Gastrocnemius medialis (tissue), 4 donors: ENCODE data around the gene BARX2. TPM values are rescaled to one million over a fixed set of nuclear protein-coding genes. Genes with fewer than 3 reads are reported as not detected.

Experiments used
- ATAC-seq, 2 donors: fragments of 150-250 bp; one replicate each; pipeline ENCODE4 v1.9.1; 2016
- DNase-seq, 2 donors: peaks; one replicate each; pipeline ENCODE4 v3.0.0-alpha.2; 2019
- H3K27ac ChIP-seq, 4 donors: fragments of 200-600 bp; sonication (generic); 1 replicate in 1 of 4; 2 replicates in 3 of 4; pipeline ENCODE4 v1.5.1; 2016 to 2018; ENCODE audit warnings: mild to moderate bottlenecking in 2 of 4, moderate library complexity in 1 of 4
- H3K27me3 ChIP-seq, 3 donors: fragments of 200-600 bp; sonication (generic) in 2 of 3; 1 replicate in 1 of 3; 2 replicates in 2 of 3; pipeline versions ENCODE4 v1.5.1 to v1.6.0; 2016 to 2019; ENCODE audit warnings: mild to moderate bottlenecking in 1 of 3, moderate library complexity in 1 of 3
- H3K36me3 ChIP-seq, 2 donors: fragments of 200-600 bp; sonication (generic) in 1 of 2; one replicate each; pipeline ENCODE4 v1.5.1; 2017 to 2018
- H3K4me1 ChIP-seq, 2 donors: fragments of 200-600 bp; sonication (generic) in 1 of 2; one replicate each; pipeline ENCODE4 v1.5.1; 2016 to 2017; ENCODE audit warnings: mild to moderate bottlenecking in 2 of 2
- H3K4me3 ChIP-seq, 4 donors: fragments of 200-600 bp; sonication (generic) in 3 of 4; 1 replicate in 1 of 4; 2 replicates in 3 of 4; pipeline ENCODE4 v1.5.1; 2016 to 2019; ENCODE audit warnings: mild to moderate bottlenecking in 2 of 4
- H3K9me3 ChIP-seq, 3 donors: fragments of 200-600 bp; sonication (generic) in 2 of 3; 1 replicate in 1 of 3; 2 replicates in 2 of 3; pipeline ENCODE4 v1.5.1; 2016 to 2019
- CTCF ChIP-seq, 5 experiments: fragments of 450-650 bp in 3 of 5; fragments of 200-600 bp in 2 of 5; sonication (generic) in 2 of 5; IDR thresholded peaks in 4 of 5; conservative IDR thresholded peaks in 1 of 5; 1 replicate in 4 of 5; 2 replicates in 1 of 5; pipeline ENCODE4 v1.5.1; 2016 to 2019; ENCODE audit warnings: antibody characterized with exemption in 5 of 5, mild to moderate bottlenecking in 3 of 5, moderate library complexity in 3 of 5
- POLR2A ChIP-seq, 2 donors: fragments of 450-650 bp; IDR thresholded peaks; one replicate each; pipeline ENCODE4 v1.6.1; 2017; ENCODE audit warnings: antibody characterized with exemption in 2 of 2, mild to moderate bottlenecking in 2 of 2, moderate library complexity in 2 of 2
- in situ Hi-C, 4 donors: fragments of 200-750 bp; cut with MboI; loops; one replicate each; pipeline versions ENCODE4 v1.15.0 to v1.8.0; 2017; ENCODE audit warnings: low sequenced_read_pairs in 4 of 4
- intact Hi-C: fragments of 100-400 bp; cut with DNase I; formaldehyde crosslinking; loops from one replicate; pipeline ENCODE4 v1.15.1; 2023; ENCODE audit warnings: low total_unique reads
- total RNA-seq, 4 donors: library from RNA; depleted of rRNA; stranded (reverse); fragments of >200 nt; gene quantifications; one replicate each; pipeline versions ENCODE4 v1.1.0 to v1.2.3, GENCODE V29; 2016

The BARX2 gene
- total RNA-seq, 4 donors from 2014 or later: 1.2 to 4.4 TPM; not detected in 2

- ATAC-seq: no peak
These were observed 69.6 kb downstream of the BARX2 start for GRCh38 chr11:129445226-129445625.

GRCh38 chr11:129446572-129446971, 70.9 kb downstream of the BARX2 start:
- in situ Hi-C loops: no loop called here
- Histone ChIP-seq H3K36me3 (no peaks in the 10 kb centered on the region), H3K9me3 (no peaks in the 10 kb centered on the region), H3K27ac (no peak overlapping the region), H3K4me3 (no peak overlapping the region), H3K4me1 (no peaks in the 10 kb centered on the region), H3K27me3 (no peaks in the 10 kb centered on the region)
- TF ChIP-seq POLR2A (IDR thresholded peaks at IDR 0.05) (no peak), CTCF (IDR thresholded peaks at IDR 0.05 in 4 of 5, conservative IDR thresholded peaks at IDR 0.05 in 1 of 5) (no peak)
- DNase-seq (no peak), ATAC-seq (no peak)
- intact Hi-C loops: no loop called here

More at GRCh38 chr11:129445226-129445625, 69.6 kb downstream of the BARX2 start:
- Histone ChIP-seq H3K27ac (no peak overlapping the region), H3K4me3 (no peak overlapping the region), H3K9me3 (no peaks in the 10 kb centered on the region), H3K27me3 (no peaks in the 10 kb centered on the region), H3K36me3 (no peaks in the 10 kb centered on the region), H3K4me1 (no peaks in the 10 kb centered on the region)
- intact Hi-C loops: no loop called here
- in situ Hi-C loops: no loop called here
- TF ChIP-seq POLR2A (IDR thresholded peaks at IDR 0.05) (no peak), CTCF (IDR thresholded peaks at IDR 0.05 in 4 of 5, conservative IDR thresholded peaks at IDR 0.05 in 1 of 5) (no peak)
- no peak for DNase-seq

- H3K4me3 ChIP-seq: no peak overlapping the region
- no peaks in the 10 kb centered on the region for H3K36me3 ChIP-seq
- no peaks in the 10 kb centered on the region for H3K4me1 ChIP-seq
- TF ChIP-seq CTCF (IDR thresholded peaks at IDR 0.05 in 4 of 5, conservative IDR thresholded peaks at IDR 0.05 in 1 of 5) (no peak), POLR2A (IDR thresholded peaks at IDR 0.05) (no peak)
- no peaks in the 10 kb centered on the region for H3K27me3 ChIP-seq
- no peak overlapping the region for H3K27ac ChIP-seq
- DNase-seq: no peak
- in situ Hi-C loops: no loop called here
- no peaks in the 10 kb centered on the region for H3K9me3 ChIP-seq
- no peak for ATAC-seq
- intact Hi-C loops: no loop called here
These were observed 72.1 kb downstream of the BARX2 start for GRCh38 chr11:129447654-129448239.

- ATAC-seq (no peak), DNase-seq (no peak)
- Histone ChIP-seq H3K27ac (no peak overlapping the region), H3K4me3 (no peak overlapping the region), H3K36me3 (no peaks in the 10 kb centered on the region), H3K27me3 (no peaks in the 10 kb centered on the region), H3K4me1 (no peaks in the 10 kb centered on the region), H3K9me3 (no peaks in the 10 kb centered on the region)
- in situ Hi-C loops: no loop called here
- intact Hi-C loops: no loop called here
- TF ChIP-seq CTCF (IDR thresholded peaks at IDR 0.05 in 4 of 5, conservative IDR thresholded peaks at IDR 0.05 in 1 of 5): no peak
- no peak for TF ChIP-seq POLR2A (IDR thresholded peaks at IDR 0.05)
These were observed 75.9 kb downstream of the BARX2 start for GRCh38 chr11:129451524-129451923.

GRCh38 chr11:129453293-129453721, 77.7 kb downstream of the BARX2 start:
- intact Hi-C loops: no loop called here
- H3K27ac ChIP-seq: no peak overlapping the region
- in situ Hi-C loops: no loop called here
- no peaks in the 10 kb centered on the region for H3K4me1 ChIP-seq
- H3K36me3 ChIP-seq: no peaks in the 10 kb centered on the region
- TF ChIP-seq CTCF (IDR thresholded peaks at IDR 0.05 in 4 of 5, conservative IDR thresholded peaks at IDR 0.05 in 1 of 5): no peak
- no peak for TF ChIP-seq POLR2A (IDR thresholded peaks at IDR 0.05)
- no peak overlapping the region for H3K4me3 ChIP-seq
- no peak for ATAC-seq
- no peak for DNase-seq
- H3K9me3 ChIP-seq: no peaks in the 10 kb centered on the region
- H3K27me3 ChIP-seq: no peaks in the 10 kb centered on the region
